HAP-1 (cell line): ENCODE data around the gene TCERG1L.

Experiments used
- DNase-seq, 2 experiments: peaks; one replicate each; pipeline ENCODE4 v3.0.0-alpha.2; 2016 to 2020; ENCODE audit warnings: low spot score in 2 of 2
- H3K27me3 ChIP-seq: fragments of 250-450 bp; sonication (Bioruptor Pico); 2 replicates; pipeline ENCODE4 v1.5.1; 2020; ENCODE audit warnings: low read depth, mild to moderate bottlenecking, moderate library complexity
- H3K36me3 ChIP-seq: fragments of 250-450 bp; sonication (Bioruptor Pico); replicated peaks from 2 replicates; pipeline ENCODE4 v1.5.1; 2020; ENCODE audit warnings: mild to moderate bottlenecking
- H3K4me1 ChIP-seq: fragments of 250-450 bp; sonication (Bioruptor Pico); 2 replicates; pipeline ENCODE4 v1.5.1; 2020; ENCODE audit warnings: mild to moderate bottlenecking
- H3K4me3 ChIP-seq: fragments of 250-450 bp; sonication (Bioruptor Pico); 2 replicates; pipeline ENCODE4 v1.5.1; 2020; ENCODE audit warnings: mild to moderate bottlenecking, moderate library complexity
- H3K9me3 ChIP-seq: fragments of 250-450 bp; sonication (Bioruptor Pico); 2 replicates; pipeline ENCODE4 v1.5.1; 2020; ENCODE audit warnings: mild to moderate bottlenecking, moderate library complexity
- in situ Hi-C: fragments of 300-500 bp; cut with MboI; formaldehyde crosslinking; loops from 3 replicates; pipeline ENCODE4 v1.14.3; 2020; ENCODE audit warnings: low sequenced_read_pairs, inconsistent platforms, mixed read lengths

Gene TCERG1L

GRCh38 chr10:131230641-131231322 is 80.7 kb downstream of the TCERG1L start:
- Histone ChIP-seq H3K27me3 (no peaks in the 10 kb centered on the region), H3K36me3 (no peaks in the 10 kb centered on the region), H3K4me1 (no peaks in the 10 kb centered on the region), H3K4me3 (no peak overlapping the region), H3K9me3 (no peaks in the 10 kb centered on the region; the same call in 1 of the 2 replicates)
- in situ Hi-C loops = no loop called here
- no peak for DNase-seq

- Histone ChIP-seq H3K36me3 (no peaks in the 10 kb centered on the region), H3K4me3 (no peak overlapping the region), H3K27me3 (no peaks in the 10 kb centered on the region), H3K9me3 (no peaks in the 10 kb centered on the region; the same call in 1 of the 2 replicates), H3K4me1 (no peaks in the 10 kb centered on the region)
- no peak for DNase-seq
- in situ Hi-C loops = no loop called here
Measured at GRCh38 chr10:131230166-131230565, 81.4 kb downstream of the TCERG1L start.

GRCh38 chr10:131227163-131227740 is 84.3 kb downstream of the TCERG1L start:
- Histone ChIP-seq H3K4me1 (no peaks in the 10 kb centered on the region), H3K9me3 (no peaks in the 10 kb centered on the region; the same call in 1 of the 2 replicates), H3K27me3 (no peaks in the 10 kb centered on the region), H3K36me3 (no peaks in the 10 kb centered on the region), H3K4me3 (no peak overlapping the region)
- in situ Hi-C loops = no loop called here
- no peak for DNase-seq

- no peak for DNase-seq
- in situ Hi-C loops = no loop called here
- Histone ChIP-seq H3K4me1 (no peaks in the 10 kb centered on the region), H3K27me3 (no peaks in the 10 kb centered on the region), H3K36me3 (no peaks in the 10 kb centered on the region), H3K9me3 (no peaks in the 10 kb centered on the region; the same call in 1 of the 2 replicates), H3K4me3 (no peak overlapping the region)
Measured at GRCh38 chr10:131226446-131227162, 84.9 kb downstream of the TCERG1L start.

- no peak for DNase-seq
- H3K4me1 ChIP-seq = no peaks in the 10 kb centered on the region
- in situ Hi-C loops = no loop called here
Measured at GRCh38 chr10:131224106-131224505, 87.4 kb downstream of the TCERG1L start.

GRCh38 chr10:131223422-131223821 is 88.1 kb downstream of the TCERG1L start:
- in situ Hi-C loops = no loop called here
- no peaks in the 10 kb centered on the region for H3K9me3 ChIP-seq
- H3K36me3 ChIP-seq = no peaks in the 10 kb centered on the region
- H3K27me3 ChIP-seq = no peaks in the 10 kb centered on the region
- H3K4me1 ChIP-seq = no peaks in the 10 kb centered on the region
- H3K4me3 ChIP-seq = no peak overlapping the region
- no peak for DNase-seq

More at GRCh38 chr10:131224106-131224505, 87.4 kb downstream of the TCERG1L start:
- H3K9me3 ChIP-seq = no peaks in the 10 kb centered on the region
- no peaks in the 10 kb centered on the region for H3K36me3 ChIP-seq
- H3K27me3 ChIP-seq = no peaks in the 10 kb centered on the region
- H3K4me3 ChIP-seq = no peak overlapping the region

- in situ Hi-C loops = no loop called here
- no peak overlapping the region for H3K4me3 ChIP-seq
- no peaks in the 10 kb centered on the region for H3K9me3 ChIP-seq
- no peaks in the 10 kb centered on the region for H3K27me3 ChIP-seq
- no peak for DNase-seq
- no peaks in the 10 kb centered on the region for H3K36me3 ChIP-seq
- H3K4me1 ChIP-seq = no peaks in the 10 kb centered on the region
Measured at GRCh38 chr10:131222986-131223385, 88.5 kb downstream of the TCERG1L start.

- Histone ChIP-seq H3K4me3 (no peak overlapping the region), H3K27me3 (no peaks in the 10 kb centered on the region), H3K4me1 (no peaks in the 10 kb centered on the region), H3K9me3 (no peaks in the 10 kb centered on the region), H3K36me3 (no peaks in the 10 kb centered on the region)
- in situ Hi-C loops = no loop called here
- DNase-seq = no peak
Measured at GRCh38 chr10:131221632-131222277, 89.8 kb downstream of the TCERG1L start.

GRCh38 chr10:131220601-131221171 is 90.8 kb downstream of the TCERG1L start:
- no peaks in the 10 kb centered on the region for H3K27me3 ChIP-seq
- no peaks in the 10 kb centered on the region for H3K36me3 ChIP-seq
- in situ Hi-C loops = no loop called here
- no peaks in the 10 kb centered on the region for H3K4me1 ChIP-seq
- no peak overlapping the region for H3K4me3 ChIP-seq
- no peak for DNase-seq
- H3K9me3 ChIP-seq = no peaks in the 10 kb centered on the region

- Histone ChIP-seq H3K4me3 (no peak overlapping the region), H3K27me3 (no peaks in the 10 kb centered on the region), H3K9me3 (no peaks in the 10 kb centered on the region), H3K36me3 (no peaks in the 10 kb centered on the region), H3K4me1 (no peaks in the 10 kb centered on the region)
- in situ Hi-C loops = no loop called here
- DNase-seq = no peak
Measured at GRCh38 chr10:131219955-131220489, 91.5 kb downstream of the TCERG1L start.

GRCh38 chr10:131219584-131219886 is 92.0 kb downstream of the TCERG1L start:
- Histone ChIP-seq H3K9me3 (no peaks in the 10 kb centered on the region), H3K27me3 (no peaks in the 10 kb centered on the region), H3K36me3 (no peaks in the 10 kb centered on the region), H3K4me3 (no peak overlapping the region), H3K4me1 (no peaks in the 10 kb centered on the region)
- in situ Hi-C loops = no loop called here
- no peak for DNase-seq

GRCh38 chr10:131218811-131219583 is 92.5 kb downstream of the TCERG1L start:
- Histone ChIP-seq H3K4me1 (no peaks in the 10 kb centered on the region), H3K4me3 (no peak overlapping the region), H3K9me3 (no peaks in the 10 kb centered on the region), H3K36me3 (no peaks in the 10 kb centered on the region), H3K27me3 (no peaks in the 10 kb centered on the region)
- in situ Hi-C loops = no loop called here
- no peak for DNase-seq

GRCh38 chr10:131216681-131217230 is 94.8 kb downstream of the TCERG1L start:
- Histone ChIP-seq H3K4me1 (no peaks in the 10 kb centered on the region), H3K9me3 (no peaks in the 10 kb centered on the region), H3K36me3 (no peaks in the 10 kb centered on the region), H3K27me3 (no peaks in the 10 kb centered on the region), H3K4me3 (no peak overlapping the region)
- no peak for DNase-seq
- in situ Hi-C loops = no loop called here
